ENCODE data around the gene SAMD4B.

- TF ChIP-seq ARID4B (CRISPR knock-in tag; IDR thresholded peaks at IDR 0.05; ENCODE audit: borderline replicate concordance) (no peak), USF1 (CRISPR knock-in tag; IDR thresholded peaks at IDR 0.05) (no peak), CBFB (CRISPR knock-in tag; IDR thresholded peaks at IDR 0.05; ENCODE audit: low read depth) (no peak)
These were observed 997 bp upstream of the SAMD4B start for GRCh38 chr19:39341129-39341718.

All from WTC11 (cell line).